ENCODE results near the gene KIF16B. TPM values are rescaled to one million over a fixed set of nuclear protein-coding genes. Genes with fewer than 3 reads are reported as not detected.
"Not testable (repeated sequence)": the region's sequence is repeated elsewhere in the genome, so short reads cannot be mapped to it uniquely, and the experiment has no call there.

KIF16B gene
- total RNA-seq, 2 experiments from 2014 or later, result 3.5 to 4.2 TPM

GRCh38 chr20:16520154-16520553, 53.1 kb downstream of the KIF16B start:
- POLR2A ChIA-PET, result no interaction called here
- no peaks in the 10 kb centered on the region for H3K27me3 Mint-ChIP-seq
- no peak for TF ChIP-seq CTCF (IDR thresholded peaks at IDR 0.05)
- H3K4me3 Mint-ChIP-seq, result no peak overlapping the region
- CTCF ChIA-PET, result no interaction called here
- intact Hi-C loops (cut with micrococcal nuclease), result no loop called here
- no peak overlapping the region for H3K27ac Mint-ChIP-seq
- peaks cover 2% of the 10 kb centered on the region for H3K9me3 Mint-ChIP-seq
- H3K36me3 Mint-ChIP-seq (ENCODE audit: low read depth), result peaks cover 11% of the 10 kb centered on the region
- no peaks in the 10 kb centered on the region for H3K4me1 Mint-ChIP-seq (ENCODE audit: low read depth)
- DNase-seq, result no peak
- no peak for ATAC-seq

- H3K27me3 Mint-ChIP-seq; H3K4me1 Mint-ChIP-seq (ENCODE audit: low read depth); H3K4me3 Mint-ChIP-seq; ATAC-seq; H3K27ac Mint-ChIP-seq; H3K9me3 Mint-ChIP-seq; DNase-seq; H3K36me3 Mint-ChIP-seq (ENCODE audit: low read depth); CTCF ChIA-PET: not testable (repeated sequence)
- intact Hi-C loops (cut with micrococcal nuclease), result loop anchor here (5.0 kb wide), 1 partner anchor 243 kb away; no protein-coding TSS in a partner anchor
- POLR2A ChIA-PET, result interaction anchor here (0.6 kb wide), 1 partner anchor 35 kb away, joined by 3 read pairs; no protein-coding TSS in a partner anchor
Measured at GRCh38 chr20:16519673-16520072, 53.6 kb downstream of the KIF16B start.

- ChIA-PET CTCF (interaction anchor here (0.6 kb wide), 1 partner anchor 242 kb away, joined by 3 read pairs; no protein-coding TSS in a partner anchor), POLR2A (no interaction called here)
- Mint-ChIP-seq H3K4me3 (no peak overlapping the region), H3K36me3 (ENCODE audit: low read depth) (no peaks in the 10 kb centered on the region), H3K27me3 (no peaks in the 10 kb centered on the region), H3K27ac (no peak overlapping the region), H3K9me3 (no peaks in the 10 kb centered on the region), H3K4me1 (ENCODE audit: low read depth) (no peaks in the 10 kb centered on the region)
- no peak for ATAC-seq
- no peak for DNase-seq
- intact Hi-C loops (cut with micrococcal nuclease), result loop anchor here (5.0 kb wide), 1 partner anchor 244 kb away; no protein-coding TSS in a partner anchor
- no peak for TF ChIP-seq CTCF (IDR thresholded peaks at IDR 0.05)
Measured at GRCh38 chr20:16518784-16519084, 54.5 kb downstream of the KIF16B start.

GRCh38 chr20:16517946-16518783, 55.1 kb downstream of the KIF16B start:
- DNase-seq (peak; percentile 30), ATAC-seq (no peak)
- Mint-ChIP-seq H3K27ac (no peak overlapping the region), H3K4me3 (no peak overlapping the region), H3K9me3 (no peaks in the 10 kb centered on the region), H3K27me3 (no peaks in the 10 kb centered on the region), H3K36me3 (ENCODE audit: low read depth) (no peaks in the 10 kb centered on the region), H3K4me1 (ENCODE audit: low read depth) (no peaks in the 10 kb centered on the region)
- ChIA-PET POLR2A (no interaction called here), CTCF (interaction anchor here (1.4 kb wide), 2 partner anchors 51 to 210 kb away, joined by 3 read pairs; no protein-coding TSS in a partner anchor)
- TF ChIP-seq CTCF (IDR thresholded peaks at IDR 0.05), result peak; percentile 56
- intact Hi-C loops (cut with micrococcal nuclease), result loop anchor here (5.0 kb wide), 1 partner anchor 244 kb away; no protein-coding TSS in a partner anchor

GRCh38 chr20:16516794-16517193, 56.5 kb downstream of the KIF16B start:
- Mint-ChIP-seq H3K27ac (no peak overlapping the region), H3K9me3 (no peaks in the 10 kb centered on the region), H3K27me3 (no peaks in the 10 kb centered on the region), H3K4me3 (no peak overlapping the region), H3K4me1 (ENCODE audit: low read depth) (no peaks in the 10 kb centered on the region), H3K36me3 (ENCODE audit: low read depth) (no peaks in the 10 kb centered on the region)
- ATAC-seq, result no peak
- no peak for TF ChIP-seq CTCF (IDR thresholded peaks at IDR 0.05)
- no peak for DNase-seq
- POLR2A ChIA-PET, result no interaction called here
- CTCF ChIA-PET, result interaction anchor here (1.3 to 1.4 kb wide), 3 partner anchors 42 to 211 kb away, joined by 3 read pairs; no protein-coding TSS in a partner anchor
- intact Hi-C loops (cut with micrococcal nuclease), result loop anchor here (5.0 kb wide), 1 partner anchor 246 kb away; no protein-coding TSS in a partner anchor
